Inferior parietal cortex (tissue), 1 donor: ENCODE data around the gene NCKIPSD.

Source experiments
- DNase-seq: peaks from one replicate; pipeline ENCODE4 v3.0.0-alpha.2; 2016; ENCODE audit errors: extremely low spot score

Gene NCKIPSD

GRCh38 chr3:48696601-48697000 is 10.9 kb upstream of the NCKIPSD start:
- DNase-seq, result no peak

DNA sequence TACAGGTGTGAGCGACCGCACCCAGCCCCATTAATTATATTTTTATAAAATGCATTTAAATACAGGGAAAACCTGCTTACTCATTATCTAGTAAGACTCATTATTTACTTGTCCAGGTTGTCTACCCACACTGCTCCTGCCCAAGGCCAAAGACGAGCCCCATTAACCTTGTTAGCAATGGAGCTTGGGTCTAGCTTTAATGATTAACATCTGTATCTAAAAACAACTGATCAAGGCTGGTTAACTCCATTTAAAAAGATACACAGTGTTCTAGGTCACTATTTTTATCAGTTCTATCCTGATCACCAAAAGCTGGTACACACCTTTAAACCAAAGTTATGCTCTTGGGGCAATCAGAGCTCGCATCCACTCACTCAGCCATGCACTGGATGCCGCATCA is 10.4 kb upstream of the NCKIPSD start:
- DNase-seq, result no peak

- peak; percentile 29 for DNase-seq
These were observed 9.7 kb upstream of the NCKIPSD start for GRCh38 chr3:48695393-48695753.

GRCh38 chr3:48694610-48695392 is 9.1 kb upstream of the NCKIPSD start:
- DNase-seq, result peak; percentile 77

DNA sequence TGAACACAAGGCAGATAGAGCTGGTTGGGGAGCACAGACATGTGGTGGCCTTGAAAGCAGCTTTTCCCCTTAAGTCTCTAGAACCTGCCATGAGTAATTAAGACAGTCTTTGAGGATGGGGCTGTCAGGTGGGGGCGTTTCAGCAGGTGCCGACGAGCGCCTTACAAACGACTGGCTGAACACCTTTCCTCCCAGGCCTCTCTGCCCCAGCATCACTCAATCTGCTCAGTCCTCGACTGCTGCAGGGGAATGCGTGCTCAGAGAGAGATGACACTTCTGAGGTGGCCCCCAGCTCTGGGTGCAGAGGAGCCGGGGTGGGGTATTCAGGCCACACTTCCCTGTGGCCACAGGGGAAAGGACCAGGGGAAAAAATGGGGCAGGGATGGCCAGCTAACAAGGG is 8.1 kb upstream of the NCKIPSD start:
- no peak for DNase-seq

DNA sequence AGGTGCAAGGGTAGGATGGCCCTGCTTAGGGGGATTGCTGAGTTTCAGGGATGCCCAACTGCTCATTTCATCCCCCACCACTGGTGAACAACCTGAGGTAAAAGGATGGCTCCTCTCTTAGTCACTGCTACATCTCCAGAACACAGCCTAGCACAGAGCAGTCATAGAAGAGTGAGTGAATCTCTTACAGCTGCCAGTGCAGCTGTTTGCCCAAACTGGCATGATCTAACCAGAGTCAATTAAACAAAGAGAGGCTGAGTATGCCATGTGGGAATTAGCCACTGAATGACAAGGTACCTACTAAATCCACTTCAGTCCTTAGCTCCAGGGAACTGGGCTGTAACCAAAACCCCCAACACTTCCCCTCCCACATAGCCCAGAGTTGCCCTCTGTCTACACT is 6.8 kb upstream of the NCKIPSD start:
- DNase-seq, result peak; percentile 40

DNA sequence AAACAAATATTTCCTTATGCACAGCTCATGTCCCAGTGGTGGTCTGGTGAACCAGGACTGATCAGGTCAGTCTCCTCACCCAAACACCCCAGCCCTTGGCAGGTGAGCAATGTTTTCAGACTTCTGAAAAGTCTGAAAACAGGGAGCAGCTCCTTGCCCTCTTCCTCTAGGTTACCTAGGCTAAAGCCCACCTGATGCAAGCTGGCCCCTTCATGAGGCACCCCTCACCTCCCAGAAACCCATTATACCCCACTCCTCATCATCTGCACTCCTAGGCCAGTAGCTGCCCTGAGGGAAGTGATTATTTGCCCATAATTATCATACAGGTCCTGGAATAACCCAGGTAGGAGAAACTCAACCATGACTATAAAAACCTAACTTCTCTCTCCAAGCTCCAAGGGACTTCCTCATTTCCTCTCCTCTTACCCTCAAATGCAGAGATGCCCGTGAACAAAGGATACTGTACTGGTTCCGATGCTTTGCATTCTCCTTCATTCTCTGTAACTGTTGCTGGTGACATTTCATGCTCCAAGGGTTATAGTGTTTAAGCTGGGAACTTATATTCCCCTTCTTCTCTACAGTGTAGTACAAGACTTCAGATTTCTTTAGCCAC is 5.2 kb upstream of the NCKIPSD start:
- DNase-seq, result no peak

GRCh38 chr3:48689384-48689783 is 3.7 kb upstream of the NCKIPSD start:
- no peak for DNase-seq

DNA sequence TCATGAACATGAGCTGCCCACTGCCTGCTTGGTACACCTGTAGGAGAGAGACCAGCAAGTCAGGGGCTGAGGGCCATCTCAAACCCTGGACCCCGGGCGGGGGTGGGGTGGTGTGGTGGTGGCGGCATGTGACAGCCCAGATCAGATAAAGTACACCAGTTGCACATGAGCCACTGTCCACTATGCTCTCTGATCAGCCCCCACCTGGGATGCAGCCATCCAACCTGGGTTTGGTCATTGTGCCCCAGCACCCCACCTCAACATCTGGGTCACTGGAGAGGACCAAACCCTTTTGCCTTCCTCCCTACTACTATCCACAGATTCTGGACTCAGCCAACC is 3.0 kb upstream of the NCKIPSD start:
- DNase-seq, result no peak

DNA sequence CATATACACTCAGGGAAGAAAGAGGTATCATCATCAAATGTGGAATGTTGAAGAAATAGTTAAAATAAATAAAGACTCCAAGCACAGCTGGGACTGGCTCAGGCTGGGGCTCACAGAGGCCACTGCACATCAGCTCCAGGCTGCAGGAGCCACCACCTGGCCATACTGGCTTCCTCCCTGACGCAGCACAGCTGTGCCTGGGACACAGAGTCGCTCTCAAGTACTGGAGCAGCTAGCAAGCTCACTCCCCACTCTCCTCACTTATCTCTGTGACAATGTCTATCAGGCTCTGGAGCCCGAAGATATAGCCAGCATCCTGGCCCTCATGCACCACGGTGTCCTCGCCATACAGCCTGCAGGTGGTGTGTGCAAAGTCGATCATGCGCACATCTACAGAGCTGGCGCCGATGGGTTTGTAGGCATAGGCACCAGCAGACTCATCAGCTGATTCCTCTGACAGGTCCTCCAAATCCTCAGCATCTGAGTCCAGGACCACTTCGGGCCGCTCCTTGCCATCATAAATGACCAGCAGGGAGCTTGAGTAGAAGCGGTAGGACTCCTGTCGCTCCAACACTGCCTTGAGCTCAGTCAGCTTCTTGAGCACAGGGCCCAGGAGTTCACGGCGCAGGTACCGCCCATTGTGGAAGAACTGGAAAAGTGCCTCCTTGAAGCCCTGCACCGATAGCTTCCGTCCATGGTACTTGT is 2.5 kb upstream of the NCKIPSD start:
- DNase-seq, result no peak

GRCh38 chr3:48687220-48687678 is 1.5 kb upstream of the NCKIPSD start:
- DNase-seq, result no peak

GRCh38 chr3:48686538-48687219 is 964 bp upstream of the NCKIPSD start:
- no peak for DNase-seq

DNA sequence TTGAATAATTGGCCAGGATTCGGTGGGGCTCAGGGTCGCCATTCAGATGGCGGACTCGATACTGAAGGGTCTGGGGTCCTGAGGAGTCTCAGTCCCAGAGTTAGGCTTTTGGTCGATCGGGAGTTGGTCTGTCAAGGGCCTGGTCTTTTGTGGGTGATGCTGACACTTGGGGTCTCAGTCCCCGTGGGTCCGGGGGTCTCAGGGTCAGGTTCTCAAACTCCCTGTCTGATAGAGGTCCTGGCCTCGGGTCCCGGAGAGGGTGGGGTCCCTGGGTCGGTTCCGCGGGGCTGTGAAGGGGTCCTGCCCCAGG is 467 bp downstream of the NCKIPSD start:
- DNase-seq, result no peak

- no peak for DNase-seq
These were observed 1.1 kb downstream of the NCKIPSD start for GRCh38 chr3:48684480-48685143.

DNA sequence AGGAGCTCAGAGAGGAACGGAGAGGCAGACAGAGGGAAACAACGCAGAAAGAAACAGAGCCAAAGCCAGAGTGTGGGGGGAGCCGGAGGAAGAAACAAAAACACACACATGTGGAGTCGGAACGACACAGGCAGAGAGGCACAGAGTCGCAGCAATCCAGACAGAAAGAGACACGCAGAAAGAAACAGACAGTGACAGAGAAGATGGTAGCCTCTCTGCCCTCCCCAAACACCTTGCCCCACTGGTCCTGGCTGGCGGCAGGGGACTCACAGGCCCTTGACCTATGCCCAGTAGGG is 1.7 kb downstream of the NCKIPSD start:
- no peak for DNase-seq

DNA sequence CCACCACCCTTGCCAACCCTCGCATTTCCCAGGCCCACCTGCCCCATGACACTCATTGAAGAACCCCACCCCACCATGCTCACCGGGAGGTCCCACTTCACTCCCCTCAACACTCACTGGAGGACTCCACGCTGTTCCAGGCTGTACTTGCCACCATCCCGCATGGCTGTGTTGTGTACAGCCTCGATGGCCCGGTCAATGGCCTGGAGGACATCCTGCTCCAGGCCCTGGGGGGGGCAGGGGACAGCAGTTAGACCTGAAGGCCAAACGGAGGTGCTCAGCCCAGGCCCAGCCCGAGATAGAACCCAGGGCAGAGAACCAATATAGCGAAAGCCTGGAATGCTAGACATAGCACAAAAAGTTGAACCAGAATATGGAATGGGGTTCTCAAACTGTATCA is 2.9 kb downstream of the NCKIPSD start:
- DNase-seq, result no peak

- no peak for DNase-seq
These were observed 3.6 kb downstream of the NCKIPSD start for GRCh38 chr3:48681974-48682610.

DNA sequence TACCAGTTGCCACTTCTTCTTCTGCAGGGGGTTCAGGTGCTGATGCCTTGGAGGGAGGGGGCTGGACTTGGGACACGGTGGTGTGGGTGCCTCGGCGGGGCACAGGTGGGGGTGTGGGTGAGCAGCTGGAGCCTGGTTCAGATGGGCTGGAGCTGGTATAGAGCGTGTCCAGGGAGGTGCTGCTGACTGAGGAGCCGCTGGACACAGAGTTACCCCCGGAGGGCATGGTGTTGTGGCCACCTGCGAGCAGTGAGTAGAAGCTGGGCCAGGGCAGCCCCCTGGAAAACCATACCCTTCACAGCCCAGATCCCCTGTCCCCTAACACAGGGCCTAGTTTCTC is 4.2 kb downstream of the NCKIPSD start:
- DNase-seq, result no peak

- no peak for DNase-seq
These were observed 4.7 kb downstream of the NCKIPSD start for GRCh38 chr3:48680811-48681540.

GRCh38 chr3:48679411-48680391 is 6.0 kb downstream of the NCKIPSD start:
- no peak for DNase-seq
